Measurements from ENCODE around the gene HDHD3. TPM values are rescaled to one million over a fixed set of nuclear protein-coding genes. Genes with fewer than 3 reads are reported as not detected.

HDHD3 gene
- total RNA-seq, 2 donors from 2014 or later, result 12.1 to 15.5 TPM

Other genes starting within 250 kb of the HDHD3 start
- 1 to 10 TPM; 3.9 to 4.2 TPM for gene SLC31A2, start 226.0 kb downstream of the HDHD3 start, total RNA-seq
- gene FKBP15, start 155.7 kb downstream of the HDHD3 start, total RNA-seq, result 10 to 100 TPM; 24.7 to 26.0 TPM
- gene SLC31A1, start 155.4 kb downstream of the HDHD3 start, total RNA-seq, result 1 to 10 TPM; 7.9 to 8.8 TPM
- 10 to 100 TPM; 45.4 to 58.4 TPM for gene CDC26, start 101.4 kb downstream of the HDHD3 start, total RNA-seq
- gene PRPF4, start 101.3 kb downstream of the HDHD3 start, total RNA-seq, result 10 to 100 TPM; 34.0 to 49.0 TPM
- gene RNF183, start 73.6 kb downstream of the HDHD3 start, total RNA-seq, result under 1 TPM; 0.34 to 0.69 TPM
- gene WDR31, start 36.7 kb downstream of the HDHD3 start, total RNA-seq, result 1 to 10 TPM; 1.4 to 3.8 TPM
- gene BSPRY, start 27.4 kb downstream of the HDHD3 start, total RNA-seq, result 10 to 100 TPM; 14.3 to 20.2 TPM
- gene ALAD, start 24.3 kb upstream of the HDHD3 start, total RNA-seq, result 10 to 100 TPM; 27.5 to 34.7 TPM
- 10 to 100 TPM; 48.2 to 54.6 TPM for gene POLE3, start 33.7 kb upstream of the HDHD3 start, total RNA-seq
- gene C9orf43, start 33.8 kb upstream of the HDHD3 start, total RNA-seq, result 1 to 10 TPM; 1.1 to 1.3 TPM
- gene RGS3, start 86.7 kb upstream of the HDHD3 start, total RNA-seq, result 10 to 100 TPM; 36.5 to 48.2 TPM

All from activated T-cell treated with anti-CD3 and anti-CD28 coated beads, Interleukin-2, amount 50 U/mL, for 72 hours (primary cell).